Measurements from ENCODE around the gene FMNL2. TPM values are rescaled to one million over a fixed set of nuclear protein-coding genes. Genes with fewer than 3 reads are reported as not detected.

The FMNL2 gene
- total and polyA plus RNA-seq, 11 donors: 4.7 to 19.4 (median 5.5) TPM

GRCh38 chr2:152459091-152459490 lies 124.1 kb downstream of the FMNL2 start:
- H3K36me3 ChIP-seq: no peaks in the 10 kb centered on the region
- H3K4me1 ChIP-seq: peaks cover 0 to 10% (median 0%) of the 10 kb centered on the region in 12 donors
- 87 to 93% (median 90%) methylated on average over 2 of the region's 2 CpGs for WGBS, 4 donors
- DNase-seq (no peak), ATAC-seq (no peak)
- no peak overlapping the region for H3K27ac ChIP-seq
- H3K27me3 ChIP-seq: no peaks in the 10 kb centered on the region
- H3K4me3 ChIP-seq: no peak overlapping the region
- intact Hi-C loops (cut with DNase I): no loop called here
- TF ChIP-seq, protein P1, sequence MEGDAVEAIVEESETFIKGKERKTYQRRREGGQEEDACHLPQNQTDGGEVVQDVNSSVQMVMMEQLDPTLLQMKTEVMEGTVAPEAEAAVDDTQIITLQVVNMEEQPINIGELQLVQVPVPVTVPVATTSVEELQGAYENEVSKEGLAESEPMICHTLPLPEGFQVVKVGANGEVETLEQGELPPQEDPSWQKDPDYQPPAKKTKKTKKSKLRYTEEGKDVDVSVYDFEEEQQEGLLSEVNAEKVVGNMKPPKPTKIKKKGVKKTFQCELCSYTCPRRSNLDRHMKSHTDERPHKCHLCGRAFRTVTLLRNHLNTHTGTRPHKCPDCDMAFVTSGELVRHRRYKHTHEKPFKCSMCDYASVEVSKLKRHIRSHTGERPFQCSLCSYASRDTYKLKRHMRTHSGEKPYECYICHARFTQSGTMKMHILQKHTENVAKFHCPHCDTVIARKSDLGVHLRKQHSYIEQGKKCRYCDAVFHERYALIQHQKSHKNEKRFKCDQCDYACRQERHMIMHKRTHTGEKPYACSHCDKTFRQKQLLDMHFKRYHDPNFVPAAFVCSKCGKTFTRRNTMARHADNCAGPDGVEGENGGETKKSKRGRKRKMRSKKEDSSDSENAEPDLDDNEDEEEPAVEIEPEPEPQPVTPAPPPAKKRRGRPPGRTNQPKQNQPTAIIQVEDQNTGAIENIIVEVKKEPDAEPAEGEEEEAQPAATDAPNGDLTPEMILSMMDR (IDR thresholded peaks at IDR 0.05): no peak
- TF ChIP-seq POLR2A (IDR thresholded peaks at IDR 0.05): no peak
- no peaks in the 10 kb centered on the region for H3K9me3 ChIP-seq

- no peak for ATAC-seq
Observed at GRCh38 chr2:152460567-152460966, 125.6 kb downstream of the FMNL2 start.

DNA sequence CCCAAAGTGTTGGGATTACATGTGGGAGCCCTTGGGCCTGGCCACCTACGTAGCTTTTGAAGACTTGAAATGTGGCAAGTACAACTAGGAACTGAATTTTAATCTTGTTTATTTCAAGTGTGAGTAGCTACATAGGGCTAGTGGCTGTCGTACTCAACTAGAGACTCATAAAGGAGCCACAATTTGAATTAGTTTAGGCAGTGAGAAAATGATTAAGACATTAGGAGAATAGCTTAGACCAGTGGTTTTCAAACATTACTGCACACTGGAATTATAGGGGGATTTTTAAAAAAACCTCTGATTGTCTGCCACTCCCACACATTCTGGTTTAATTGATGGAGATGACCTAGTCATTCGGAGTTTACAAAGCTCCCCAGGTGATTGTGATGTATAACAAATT lies 127.1 kb downstream of the FMNL2 start:
- H3K9me3 ChIP-seq: no peaks in the 10 kb centered on the region
- H3K27ac ChIP-seq: no peak overlapping the region
- intact Hi-C loops (cut with DNase I): no loop called here
- TF ChIP-seq, protein P1 (IDR thresholded peaks at IDR 0.05): no peak
- no peak for TF ChIP-seq POLR2A (IDR thresholded peaks at IDR 0.05)
- no peaks in the 10 kb centered on the region for H3K36me3 ChIP-seq
- H3K4me1 ChIP-seq: peaks cover 0 to 39% (median 9%) of the 10 kb centered on the region in 12 donors
- no peak overlapping the region for H3K4me3 ChIP-seq
- 95 to 97% (median 96%) methylated on average over 3 of the region's 3 CpGs for WGBS, 4 donors
- H3K27me3 ChIP-seq: no peaks in the 10 kb centered on the region
- DNase-seq: no peak
- no peak for ATAC-seq

More at GRCh38 chr2:152460567-152460966, 125.6 kb downstream of the FMNL2 start:
- no peaks in the 10 kb centered on the region for H3K36me3 ChIP-seq
- DNase-seq: no peak
- intact Hi-C loops (cut with DNase I): no loop called here
- H3K4me1 ChIP-seq: peaks cover 0 to 24% (median 2%) of the 10 kb centered on the region in 12 donors
- TF ChIP-seq, protein P1 (IDR thresholded peaks at IDR 0.05): no peak
- no peak for TF ChIP-seq POLR2A (IDR thresholded peaks at IDR 0.05)
- H3K27ac ChIP-seq: no peak overlapping the region
- H3K9me3 ChIP-seq: no peaks in the 10 kb centered on the region
- H3K4me3 ChIP-seq: no peak overlapping the region
- H3K27me3 ChIP-seq: no peaks in the 10 kb centered on the region
- WGBS, 4 donors: 95 to 99% (median 98%) methylated on average over 6 of the region's 6 CpGs

GRCh38 chr2:152462779-152463178 lies 127.8 kb downstream of the FMNL2 start:
- Histone ChIP-seq H3K36me3 (no peaks in the 10 kb centered on the region), H3K27me3 (no peaks in the 10 kb centered on the region), H3K27ac (no peak overlapping the region), H3K9me3 (no peaks in the 10 kb centered on the region), H3K4me3 (no peak overlapping the region), H3K4me1 (peaks cover 0 to 45% (median 10%) of the 10 kb centered on the region in 12 donors)
- 68 to 76% (median 73%) methylated on average over 5 of the region's 5 CpGs for WGBS, 4 donors
- no peak for ATAC-seq
- DNase-seq: no peak
- intact Hi-C loops (cut with DNase I): no loop called here
- no peak for TF ChIP-seq POLR2A (IDR thresholded peaks at IDR 0.05)
- TF ChIP-seq, protein P1 (IDR thresholded peaks at IDR 0.05): no peak

All from heart left ventricle (tissue), 16 donors.